ENCODE measurements around the gene DIDO1. TPM values are rescaled to one million over a fixed set of nuclear protein-coding genes. Genes with fewer than 3 reads are reported as not detected.

Gene DIDO1
- total and polyA plus RNA-seq, 8 donors = 38.1 to 65.9 (median 58.5) TPM

GRCh38 chr20:62900692-62901584 is 25.4 kb downstream of the DIDO1 start:
- peak; percentile 37 for ATAC-seq
- Histone ChIP-seq H3K36me3 (peaks cover 10 to 68% of the 10 kb centered on the region in 2 donors), H3K27ac (peak overlapping the region in 1 of 2 donors; percentile 7), H3K4me3 (no peak overlapping the region), H3K4me1 (peaks cover 7 to 21% of the 10 kb centered on the region in 2 donors), H3K27me3 (no peaks in the 10 kb centered on the region), H3K9me3 (no peaks in the 10 kb centered on the region)
- peak in 2 of 4 donors; percentile 36 to 68 for DNase-seq
- TF ChIP-seq CTCF (IDR thresholded peaks at IDR 0.05) = no peak
- intact Hi-C loops (cut with DNase I) = loop anchor here in 1 of 2 donors (2.0 kb wide), 1 partner anchor 108 kb away; no protein-coding TSS in a partner anchor

DNA sequence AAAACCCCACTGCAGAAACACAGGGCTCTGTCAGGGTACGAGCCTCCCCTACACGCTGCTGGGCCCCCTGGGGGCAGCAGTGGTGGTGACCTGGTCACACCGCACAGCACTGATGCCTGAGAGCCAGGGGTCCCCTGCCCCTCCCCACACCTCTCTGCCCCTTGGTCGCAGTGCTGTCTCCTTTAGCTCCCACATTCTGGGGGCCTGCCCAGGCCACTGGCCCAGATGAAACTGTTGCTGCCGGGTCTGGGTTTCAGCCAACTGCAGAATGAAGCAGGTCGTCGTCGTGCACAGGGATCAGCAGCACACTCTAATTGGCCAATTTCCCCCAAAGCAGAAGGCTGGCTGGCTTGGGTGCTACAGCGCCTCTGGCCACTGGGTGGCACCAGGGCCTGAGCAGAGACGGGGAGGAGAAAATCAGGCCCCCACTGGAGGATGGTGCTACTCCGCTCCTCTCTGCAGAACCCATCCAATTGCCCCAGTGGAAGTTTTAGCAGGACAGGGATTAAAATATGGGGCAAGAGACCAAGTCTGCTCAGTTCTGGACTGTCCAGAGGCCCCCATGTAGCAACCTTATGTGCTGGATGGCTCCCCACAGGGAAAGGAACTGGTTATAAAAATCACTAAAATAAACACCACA is 26.1 kb downstream of the DIDO1 start:
- H3K36me3 ChIP-seq = peaks cover 3 to 68% of the 10 kb centered on the region in 2 donors
- H3K27ac ChIP-seq = peak overlapping the region in 1 of 2 donors; percentile 7
- peak; percentile 84 to 91 for TF ChIP-seq CTCF (IDR thresholded peaks at IDR 0.05)
- no peaks in the 10 kb centered on the region for H3K9me3 ChIP-seq
- H3K4me1 ChIP-seq = peaks cover 7 to 21% of the 10 kb centered on the region in 2 donors
- H3K27me3 ChIP-seq = no peaks in the 10 kb centered on the region
- peak; percentile 94 for ATAC-seq
- DNase-seq = peak; percentile 50 to 86 (median 75)
- H3K4me3 ChIP-seq = no peak overlapping the region
- intact Hi-C loops (cut with DNase I) = loop anchor here in 1 of 2 donors (2.0 kb wide), 1 partner anchor 109 kb away; no protein-coding TSS in a partner anchor

DNA sequence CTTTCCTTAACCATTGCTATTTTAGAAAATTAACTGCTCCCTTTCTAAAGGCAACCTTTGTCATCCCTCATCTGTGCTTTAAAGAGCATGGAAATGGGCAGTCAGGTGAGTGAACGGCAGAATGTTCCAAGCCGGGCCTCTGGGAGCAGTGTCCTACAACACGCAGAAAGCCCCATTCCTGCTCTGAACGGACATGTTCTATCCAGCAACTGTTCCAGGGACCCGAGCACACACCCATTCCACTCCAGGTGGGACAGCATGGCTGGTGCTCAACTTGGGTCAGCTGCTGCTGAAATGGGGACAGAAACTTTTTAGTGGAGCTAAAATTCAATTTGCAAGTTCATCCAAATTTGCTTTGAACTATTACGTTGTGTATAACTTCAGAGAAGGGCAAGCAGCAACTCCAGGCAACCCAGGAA is 26.7 kb downstream of the DIDO1 start:
- Histone ChIP-seq H3K27me3 (no peaks in the 10 kb centered on the region), H3K9me3 (no peaks in the 10 kb centered on the region), H3K4me3 (no peak overlapping the region), H3K36me3 (peaks cover 0 to 68% of the 10 kb centered on the region in 2 donors), H3K4me1 (peaks cover 7 to 21% of the 10 kb centered on the region in 2 donors), H3K27ac (no peak overlapping the region)
- ATAC-seq (peak; percentile 57), DNase-seq (no peak)
- TF ChIP-seq CTCF (IDR thresholded peaks at IDR 0.05) = no peak
- intact Hi-C loops (cut with DNase I) = loop anchor here (2.0 to 10.0 kb wide), 2 partner anchors 105 to 109 kb away; partner anchors contain the start of gene BHLHE23 (in 1 of the 2)

- no peak overlapping the region for H3K27ac ChIP-seq
- ATAC-seq = peak; percentile 11
- intact Hi-C loops (cut with DNase I) = loop anchor here in 1 of 2 donors (10.0 kb wide), 1 partner anchor 106 kb away; the partner anchor contains the start of gene BHLHE23
Measured at GRCh38 chr20:62898970-62899632, 27.2 kb downstream of the DIDO1 start.

More at GRCh38 chr20:62898970-62899632, 27.2 kb downstream of the DIDO1 start:
- DNase-seq = no peak
- Histone ChIP-seq H3K4me1 (peaks cover 7 to 21% of the 10 kb centered on the region in 2 donors), H3K36me3 (peaks cover 0 to 68% of the 10 kb centered on the region in 2 donors), H3K4me3 (no peak overlapping the region), H3K9me3 (no peaks in the 10 kb centered on the region), H3K27me3 (no peaks in the 10 kb centered on the region)
- no peak for TF ChIP-seq CTCF (IDR thresholded peaks at IDR 0.05)
